HG03039 (cell line): ENCODE data around the gene PRR22.

Source experiments
- ATAC-seq: cut with Tn5 transposase; IDR thresholded peaks from one replicate; pipeline ENCODE4 v1.9.1; 2021; ENCODE audit warnings: mild to moderate bottlenecking, moderate library complexity; ENCODE audit not compliant: unreplicated experiment

Gene PRR22

GRCh38 chr19:5814123-5814851, 29.7 kb upstream of the PRR22 start:
- ATAC-seq: no peak

GRCh38 chr19:5811117-5811516, 26.6 kb upstream of the PRR22 start:
- no peak for ATAC-seq

- no peak for ATAC-seq
These were observed 24.9 kb upstream of the PRR22 start for GRCh38 chr19:5809469-5809868.

GRCh38 chr19:5809053-5809452, 24.5 kb upstream of the PRR22 start:
- ATAC-seq: no peak

DNA sequence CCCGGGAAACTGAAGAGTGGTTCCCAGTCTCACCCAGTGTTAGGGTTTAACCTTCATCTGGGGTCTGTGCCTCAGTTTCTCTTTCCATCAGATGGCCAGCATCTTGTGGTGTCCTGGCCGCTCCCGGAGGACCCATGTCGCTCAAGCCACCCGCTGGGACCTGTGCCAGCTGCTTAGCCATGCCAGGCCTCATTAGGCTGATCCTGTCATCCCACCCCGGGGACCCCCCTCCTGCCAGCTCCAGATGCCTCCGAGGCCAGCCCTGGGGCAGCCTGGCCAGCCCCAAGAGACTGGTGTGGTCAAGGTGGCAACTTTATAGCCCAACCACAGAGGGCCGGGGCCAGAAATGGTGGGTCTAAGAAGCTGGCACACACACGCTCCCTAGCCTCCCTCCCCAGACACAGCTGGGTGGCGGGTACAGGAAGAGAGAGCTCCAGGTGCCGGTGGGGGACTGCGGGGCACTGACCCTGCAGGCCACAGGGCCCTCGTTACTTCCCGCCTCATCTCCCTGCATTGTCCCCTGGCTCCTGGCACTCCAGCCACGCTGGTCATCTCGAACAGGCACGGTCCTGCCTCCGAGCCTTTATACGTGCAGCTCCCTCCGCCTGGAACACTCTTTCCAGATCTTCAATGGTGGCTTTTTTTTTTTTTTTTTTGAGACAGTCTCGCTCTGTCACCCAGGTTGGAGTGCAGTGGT, 23.7 kb upstream of the PRR22 start:
- no peak for ATAC-seq

DNA sequence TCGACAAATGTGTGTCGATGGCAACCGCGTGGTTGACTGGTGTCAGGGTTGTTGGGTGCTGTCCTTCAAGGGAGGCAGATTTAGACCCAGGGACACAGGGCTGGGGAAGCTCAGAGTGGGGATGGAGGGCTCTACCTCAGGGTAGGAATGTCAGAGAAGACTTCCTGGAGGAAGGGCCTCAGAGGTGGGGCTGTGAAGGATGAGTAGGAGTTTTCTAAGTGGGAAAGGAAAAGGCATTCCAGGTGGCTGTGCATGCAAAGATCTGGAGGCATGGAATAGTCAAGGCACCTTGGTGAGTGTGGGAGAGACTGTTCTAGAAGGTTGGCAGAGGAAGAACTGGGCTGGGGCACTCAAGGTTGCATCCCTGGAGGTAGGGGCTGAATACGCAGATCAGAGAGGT, 22.4 kb upstream of the PRR22 start:
- no peak for ATAC-seq

GRCh38 chr19:5806133-5806489, 21.6 kb upstream of the PRR22 start:
- ATAC-seq: no peak

GRCh38 chr19:5805462-5806132, 21.1 kb upstream of the PRR22 start:
- ATAC-seq: no peak

DNA sequence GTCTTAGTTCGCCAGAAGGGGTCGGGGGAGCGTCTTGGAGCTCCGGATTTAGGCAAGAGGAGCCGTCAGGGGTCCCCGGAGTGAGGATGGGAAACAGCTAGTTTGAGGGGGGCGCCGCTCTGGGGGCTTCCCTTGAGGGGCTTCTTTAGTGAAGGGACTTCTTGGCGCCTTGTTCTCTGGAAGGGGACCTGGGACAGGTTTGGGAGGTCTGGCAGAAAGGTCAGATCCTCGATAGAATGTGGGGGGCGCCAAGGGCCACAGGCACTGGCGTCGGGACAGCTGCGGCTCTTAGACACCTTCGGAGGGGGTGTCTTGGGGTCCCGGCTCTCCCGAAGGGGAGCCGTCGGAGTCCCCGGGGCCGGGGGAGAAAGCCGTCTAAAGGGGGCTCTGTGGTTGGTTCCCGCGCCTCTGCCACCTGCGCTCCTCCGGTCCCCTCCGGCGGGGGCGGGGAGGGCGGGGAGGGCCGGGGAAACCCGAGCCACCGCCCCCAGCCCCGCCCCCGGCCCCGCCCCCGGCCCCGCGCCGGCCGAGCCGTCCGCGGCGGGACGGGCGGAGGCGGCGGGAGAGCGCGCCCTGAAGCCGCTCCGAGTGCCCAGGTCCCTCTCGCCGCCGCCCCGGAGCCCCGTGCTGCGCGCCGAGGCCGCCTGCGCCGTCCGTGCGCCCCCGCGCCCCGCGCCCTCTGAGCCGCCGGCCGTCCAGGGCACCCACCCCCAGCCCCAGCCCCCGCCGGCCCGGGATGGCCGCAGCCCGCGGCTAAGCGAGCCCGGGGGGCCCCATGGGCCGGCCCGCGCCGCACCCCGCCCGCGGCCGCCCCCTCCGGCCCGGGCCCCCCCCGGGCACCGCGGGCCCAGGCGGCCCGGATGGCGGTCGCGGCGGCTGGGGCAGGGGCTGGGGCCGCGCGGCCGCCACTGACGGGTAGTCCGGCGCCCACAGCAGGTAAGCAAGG, 20.2 kb upstream of the PRR22 start, which contains the start of gene NRTN:
Gene NRTN, plus strand, starts transcription at position 552 of the 946 bp plus-strand sequence. CDS start 19,099 bp downstream, outside the sequence.
- ATAC-seq: no peak

DNA sequence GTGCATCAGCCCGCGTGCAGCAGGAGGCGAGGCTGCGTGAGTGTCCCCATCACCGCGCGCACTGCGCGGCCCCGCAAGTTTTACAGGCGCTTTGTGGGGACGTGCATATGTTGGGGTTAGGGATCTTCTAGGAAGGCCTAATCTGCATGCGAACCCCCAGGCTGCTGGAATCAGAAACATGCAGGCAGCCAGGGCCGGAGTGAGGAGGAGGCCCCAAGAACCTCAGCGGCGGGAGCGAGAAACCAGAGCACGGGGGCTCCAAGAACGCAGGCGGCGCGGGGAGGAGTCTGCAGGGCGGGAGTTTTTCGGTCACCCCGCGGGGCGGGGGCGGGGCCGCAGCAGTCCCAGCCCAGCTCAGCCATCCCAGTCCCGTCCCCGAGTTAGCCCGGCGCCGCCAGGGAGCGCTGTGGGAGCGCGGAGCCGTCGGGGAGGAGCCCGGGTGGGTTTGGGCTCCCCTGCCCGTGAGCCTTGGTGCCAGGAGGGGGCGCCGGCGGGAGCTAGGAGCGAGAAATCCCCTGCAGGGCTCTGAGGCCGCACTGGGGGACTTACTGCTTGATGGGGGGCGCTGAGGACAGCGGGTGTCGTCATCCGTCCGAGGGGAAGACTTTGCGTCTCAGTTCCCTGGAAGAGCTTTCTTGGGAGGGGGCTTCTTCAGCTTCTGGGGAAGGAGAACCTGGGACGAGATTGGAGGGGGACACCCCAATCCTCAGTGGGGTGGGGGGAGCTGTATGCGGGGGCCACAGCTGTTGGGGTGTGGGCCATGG, 19.4 kb upstream of the PRR22 start:
- no peak for ATAC-seq

DNA sequence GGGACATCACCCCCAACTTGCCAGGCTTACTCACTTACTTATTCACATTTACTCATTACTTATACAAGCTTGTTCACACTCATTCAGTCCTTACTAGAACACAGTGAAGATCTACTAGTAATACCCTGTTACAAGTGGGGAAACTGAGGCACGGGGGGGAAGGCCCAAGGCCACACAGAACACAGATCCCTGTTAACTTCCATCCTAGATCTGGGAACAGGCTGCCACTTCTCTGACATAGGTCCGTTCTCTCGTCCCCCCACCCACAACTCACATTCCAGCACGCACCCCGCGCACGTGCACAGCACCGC, 18.9 kb upstream of the PRR22 start:
- ATAC-seq: no peak

DNA sequence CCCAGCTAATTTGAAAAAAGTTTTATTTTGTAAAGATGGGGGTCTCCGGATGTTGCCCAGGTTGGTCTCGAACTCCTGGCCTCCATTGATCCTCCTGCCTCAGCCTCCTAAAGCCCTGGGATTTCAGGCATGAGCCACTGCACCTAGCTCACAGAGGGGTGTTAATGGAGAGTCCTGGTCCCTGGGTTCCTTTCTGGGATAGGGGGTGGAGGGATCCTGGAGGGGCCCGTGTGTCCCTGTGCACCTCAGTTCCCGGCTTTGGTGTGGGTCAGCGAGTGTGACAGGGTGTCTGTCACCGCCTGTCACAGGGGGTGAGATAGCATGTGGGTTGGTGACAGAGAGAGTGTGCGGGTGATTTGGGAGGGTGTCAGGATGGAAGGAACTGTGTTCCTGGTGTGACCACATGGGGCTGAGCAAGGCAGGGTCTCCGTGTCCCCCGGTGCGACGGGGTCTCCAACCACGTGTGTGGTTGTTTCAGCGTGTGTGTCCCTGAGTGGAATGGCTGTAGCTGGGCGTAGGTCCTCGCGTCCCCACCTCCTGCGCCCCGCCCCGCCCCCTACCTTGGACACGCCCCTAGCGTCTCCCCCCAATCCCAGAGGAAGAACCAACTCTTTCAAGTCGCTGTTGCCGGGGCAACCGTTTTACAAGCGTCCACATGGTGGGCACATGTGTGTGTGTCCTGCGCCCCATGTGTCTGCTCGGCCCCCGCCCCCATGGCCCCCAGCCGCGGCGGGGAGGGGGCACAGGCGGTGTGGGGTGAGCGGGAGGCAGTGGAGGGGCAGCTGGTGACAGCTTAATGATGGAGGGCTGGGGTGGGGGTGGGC, 17.5 kb upstream of the PRR22 start:
- ATAC-seq: no peak

GRCh38 chr19:5800361-5801270, 16.1 kb upstream of the PRR22 start:
- no peak for ATAC-seq

DNA sequence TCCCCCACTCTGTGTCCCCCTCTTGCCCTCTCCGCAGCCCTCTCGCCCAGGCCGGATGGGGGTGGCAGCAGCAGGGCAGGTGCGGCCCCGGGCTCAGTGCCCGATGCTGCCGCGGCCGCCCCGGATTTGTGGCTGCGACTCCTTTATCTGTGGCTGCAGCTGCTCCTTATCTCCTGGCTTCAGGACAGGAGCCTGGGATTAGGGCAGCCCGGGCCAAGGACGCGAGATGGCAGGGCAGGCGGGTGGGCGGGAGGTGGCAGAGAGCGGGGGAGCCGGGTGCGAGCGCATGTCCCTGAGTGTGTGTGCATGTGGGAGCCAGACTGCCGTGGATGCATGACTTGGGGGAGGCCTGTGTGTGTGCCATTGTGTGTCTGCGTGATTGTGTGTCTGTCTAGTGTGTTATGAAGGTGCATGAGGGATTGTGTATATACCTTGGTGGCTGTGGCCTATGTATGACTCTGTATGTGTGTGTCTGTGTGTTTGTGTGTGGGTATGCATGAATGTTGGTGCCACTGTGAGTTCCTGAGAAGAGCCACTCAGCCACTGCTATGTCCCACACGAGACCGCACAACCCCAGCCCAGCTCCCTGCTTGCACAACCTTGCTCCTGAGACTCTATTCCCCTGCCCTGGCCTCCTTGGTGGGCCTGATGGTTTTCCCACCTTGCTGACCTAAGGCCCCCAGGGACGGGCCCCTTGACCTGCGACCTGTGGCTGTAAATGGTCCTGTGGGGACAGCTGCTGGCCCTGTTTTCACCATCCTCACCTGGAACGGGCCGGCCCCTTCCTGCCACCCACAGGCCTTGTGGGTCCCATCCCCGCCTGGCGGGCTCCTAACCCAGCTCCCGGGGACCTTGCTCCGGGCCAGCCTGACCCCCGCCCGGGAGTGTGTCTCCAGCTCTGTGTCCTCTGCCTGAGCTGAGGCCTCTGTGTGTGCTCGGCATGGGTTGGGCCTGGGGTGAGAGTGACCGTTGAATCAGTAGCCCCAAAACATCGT, 15.0 kb upstream of the PRR22 start:
- no peak for ATAC-seq

- ATAC-seq: no peak
These were observed 13.7 kb upstream of the PRR22 start for GRCh38 chr19:5798244-5798643.

GRCh38 chr19:5795382-5795919, 10.9 kb upstream of the PRR22 start:
- ATAC-seq: no peak

DNA sequence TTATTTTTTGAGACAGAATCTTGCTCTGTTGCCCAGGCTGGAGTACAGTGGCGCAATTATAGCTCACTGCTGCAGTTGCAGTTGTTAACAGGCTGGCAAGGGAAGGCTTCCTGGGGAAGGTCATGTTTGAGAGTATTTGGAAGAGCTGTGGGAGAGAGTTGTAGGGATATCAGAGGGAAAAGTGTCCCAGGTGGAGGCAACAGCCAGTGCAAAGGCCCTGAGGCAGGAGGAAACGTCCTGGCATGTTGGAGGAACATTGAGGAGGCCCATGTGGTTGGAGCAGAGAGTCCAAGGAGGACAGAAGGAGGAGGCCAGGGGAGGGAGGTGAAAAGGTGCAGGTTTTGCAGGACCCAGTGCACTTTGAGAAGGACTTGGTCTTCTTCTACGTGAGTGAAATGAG, 8.6 kb upstream of the PRR22 start:
- no peak for ATAC-seq
